HG03439 (cell line): ENCODE data around the gene CBARP.

Experiments used
- ATAC-seq: cut with Tn5 transposase; IDR thresholded peaks from one replicate; pipeline ENCODE4 v1.9.1; 2021; ENCODE audit warnings: mild to moderate bottlenecking, moderate library complexity; ENCODE audit not compliant: unreplicated experiment

Gene CBARP

GRCh38 chr19:1229056-1229923 lies 8.5 kb downstream of the CBARP start:
- ATAC-seq = no peak

GRCh38 chr19:1228161-1228957 lies 9.4 kb downstream of the CBARP start:
- ATAC-seq = no peak

GRCh38 chr19:1227304-1228054 lies 10.3 kb downstream of the CBARP start:
- no peak for ATAC-seq

GRCh38 chr19:1226522-1227303 lies 11.1 kb downstream of the CBARP start:
- ATAC-seq = no peak

- no peak for ATAC-seq
These were observed 11.6 kb downstream of the CBARP start for GRCh38 chr19:1226227-1226518.

- ATAC-seq = no peak
These were observed 12.2 kb downstream of the CBARP start for GRCh38 chr19:1225440-1226226.

GRCh38 chr19:1224847-1225246 lies 13.0 kb downstream of the CBARP start:
- ATAC-seq = no peak

GRCh38 chr19:1224047-1224825 lies 13.6 kb downstream of the CBARP start:
- no peak for ATAC-seq

GRCh38 chr19:1223018-1223855 lies 14.6 kb downstream of the CBARP start:
- ATAC-seq = no peak

GRCh38 chr19:1222394-1222793 lies 15.4 kb downstream of the CBARP start:
- no peak for ATAC-seq

- no peak for ATAC-seq
These were observed 15.9 kb downstream of the CBARP start for GRCh38 chr19:1221904-1222255.

GRCh38 chr19:1220976-1221903 lies 16.6 kb downstream of the CBARP start:
- no peak for ATAC-seq

- no peak for ATAC-seq
These were observed 17.3 kb downstream of the CBARP start for GRCh38 chr19:1220477-1220930.

- no peak for ATAC-seq
These were observed 17.9 kb downstream of the CBARP start for GRCh38 chr19:1219786-1220476.

GRCh38 chr19:1218751-1219567 lies 18.8 kb downstream of the CBARP start:
- ATAC-seq = no peak

- ATAC-seq = no peak
These were observed 20.4 kb downstream of the CBARP start for GRCh38 chr19:1217366-1217765.
